Cardiac muscle cell (in vitro differentiated cells and primary cell): ENCODE results near the gene WDFY3. TPM values are rescaled to one million over a fixed set of nuclear protein-coding genes. Genes with fewer than 3 reads are reported as not detected.

Experiments
- DNase-seq, 2 donors: peaks; one replicate each; pipeline versions ENCODE4 v3.0.0 to v3.0.0-alpha.2; 2010 to 2017; ENCODE audit warnings: low read depth in 1 of 2, low spot score in 1 of 2
- H3K27ac ChIP-seq: fragments of 200-600 bp; sonication (generic); 2 replicates; pipeline ENCODE4 v1.5.1; 2016
- H3K27me3 ChIP-seq: fragments of 200-600 bp; sonication (generic); 2 replicates; pipeline ENCODE4 v1.6.0; 2016; ENCODE audit warnings: control low read depth
- H3K36me3 ChIP-seq: fragments of 200-600 bp; sonication (generic); 2 replicates; pipeline ENCODE4 v1.5.1; 2016; ENCODE audit warnings: control low read depth
- H3K4me1 ChIP-seq: fragments of 200-600 bp; sonication (generic); 2 replicates; pipeline ENCODE4 v1.8.1; 2017; ENCODE audit warnings: low read depth, mild to moderate bottlenecking, mixed run types
- H3K4me3 ChIP-seq: fragments of 200-600 bp; sonication (generic); 2 replicates; pipeline ENCODE4 v1.5.1; 2016; ENCODE audit warnings: mild to moderate bottlenecking
- H3K9me3 ChIP-seq: fragments of 200-600 bp; sonication (generic); 2 replicates; pipeline ENCODE4 v1.5.1; 2017; ENCODE audit warnings: low read depth, mild to moderate bottlenecking, control low read depth
- polyA plus RNA-seq: library from polyadenylated mRNA; unstranded; fragments of >200 nt; fragmentation: Nextera tagmentation; extraction: Ambion mirVana; gene quantifications from 2 replicates; pipeline ENCODE4 v1.2.1, GENCODE V29; 2016
- total RNA-seq: library from RNA; depleted of rRNA; stranded (reverse); fragments of >200 nt; gene quantifications from 2 replicates; pipeline ENCODE4 v1.2.3, GENCODE V29; 2016
- TF ChIP-seq, protein P1 (sequence below): IDR thresholded peaks from 2 replicates; pipeline ENCODE4 v1.5.1; 2012; ENCODE audit warnings: low read depth, mild to moderate bottlenecking, low read length

The WDFY3 gene
- total and polyA plus RNA-seq, 2 experiments from 2014 or later, result 9.6 to 59.0 TPM

DNA sequence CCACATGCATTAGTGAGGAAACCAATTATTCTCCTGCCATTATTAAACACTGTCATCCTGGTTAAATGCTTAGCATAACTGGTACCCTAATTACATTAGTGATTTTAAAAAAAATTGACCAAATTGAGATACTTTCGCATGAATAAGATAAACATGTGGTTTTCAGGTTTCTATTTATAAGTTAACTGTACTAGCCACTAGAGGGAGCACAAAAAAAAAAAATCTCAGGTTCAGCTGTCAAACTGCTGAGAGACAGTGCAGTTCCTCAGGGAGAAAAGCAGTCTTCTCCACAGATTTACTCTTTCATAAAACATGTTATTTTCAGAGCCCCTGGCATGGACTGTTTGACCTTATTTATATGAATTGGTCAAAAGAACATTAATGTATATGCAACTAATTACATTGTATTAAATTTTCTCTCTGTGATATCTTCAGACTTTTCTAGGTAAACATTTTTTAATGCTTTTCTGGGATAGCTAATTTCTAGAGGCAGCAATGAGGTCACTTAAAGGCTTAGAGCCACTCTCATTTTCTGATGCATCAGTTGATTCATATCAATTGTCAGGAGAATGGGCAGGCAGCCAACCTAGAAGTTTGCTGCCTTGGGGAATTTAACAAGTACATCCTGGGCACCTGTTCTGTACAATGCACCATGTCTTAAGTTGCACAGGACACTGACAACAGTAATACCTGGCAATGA lies 216.1 kb downstream of the WDFY3 start:
- peaks cover 3% of the 10 kb centered on the region for H3K4me1 ChIP-seq
- DNase-seq, result peak; percentile 66 to 69
- no peaks in the 10 kb centered on the region for H3K9me3 ChIP-seq
- TF ChIP-seq, protein P1, sequence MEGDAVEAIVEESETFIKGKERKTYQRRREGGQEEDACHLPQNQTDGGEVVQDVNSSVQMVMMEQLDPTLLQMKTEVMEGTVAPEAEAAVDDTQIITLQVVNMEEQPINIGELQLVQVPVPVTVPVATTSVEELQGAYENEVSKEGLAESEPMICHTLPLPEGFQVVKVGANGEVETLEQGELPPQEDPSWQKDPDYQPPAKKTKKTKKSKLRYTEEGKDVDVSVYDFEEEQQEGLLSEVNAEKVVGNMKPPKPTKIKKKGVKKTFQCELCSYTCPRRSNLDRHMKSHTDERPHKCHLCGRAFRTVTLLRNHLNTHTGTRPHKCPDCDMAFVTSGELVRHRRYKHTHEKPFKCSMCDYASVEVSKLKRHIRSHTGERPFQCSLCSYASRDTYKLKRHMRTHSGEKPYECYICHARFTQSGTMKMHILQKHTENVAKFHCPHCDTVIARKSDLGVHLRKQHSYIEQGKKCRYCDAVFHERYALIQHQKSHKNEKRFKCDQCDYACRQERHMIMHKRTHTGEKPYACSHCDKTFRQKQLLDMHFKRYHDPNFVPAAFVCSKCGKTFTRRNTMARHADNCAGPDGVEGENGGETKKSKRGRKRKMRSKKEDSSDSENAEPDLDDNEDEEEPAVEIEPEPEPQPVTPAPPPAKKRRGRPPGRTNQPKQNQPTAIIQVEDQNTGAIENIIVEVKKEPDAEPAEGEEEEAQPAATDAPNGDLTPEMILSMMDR, result peak; percentile 55
- no peak overlapping the region for H3K27ac ChIP-seq
- H3K4me3 ChIP-seq, result no peak overlapping the region
- peaks cover 40% of the 10 kb centered on the region for H3K36me3 ChIP-seq
- H3K27me3 ChIP-seq, result no peaks in the 10 kb centered on the region

DNA sequence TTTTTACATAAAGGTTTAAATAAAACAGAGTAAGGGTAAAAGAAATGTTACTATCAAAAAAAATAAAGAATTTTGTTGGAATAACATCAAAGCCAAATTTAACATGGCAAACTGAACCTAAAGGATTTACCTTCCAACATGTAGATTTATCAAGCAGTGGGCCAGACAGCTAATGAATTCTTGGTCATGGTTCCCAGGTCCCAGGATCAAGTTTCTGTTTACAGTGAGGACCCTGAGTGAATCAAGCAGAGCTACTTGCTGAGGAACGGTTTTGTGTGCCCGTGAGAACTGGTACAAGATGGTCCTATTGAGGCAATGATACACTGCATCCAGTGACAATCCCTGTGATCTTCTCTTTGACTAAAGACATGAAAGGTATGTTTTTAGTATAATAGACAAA lies 226.4 kb downstream of the WDFY3 start:
- no peaks in the 10 kb centered on the region for H3K9me3 ChIP-seq
- H3K27me3 ChIP-seq, result no peaks in the 10 kb centered on the region
- H3K4me3 ChIP-seq, result no peak overlapping the region
- peaks cover 41% of the 10 kb centered on the region for H3K36me3 ChIP-seq
- no peak for DNase-seq
- TF ChIP-seq, protein P1, result no peak
- H3K27ac ChIP-seq, result no peak overlapping the region
- H3K4me1 ChIP-seq, result peaks cover 19% of the 10 kb centered on the region

DNA sequence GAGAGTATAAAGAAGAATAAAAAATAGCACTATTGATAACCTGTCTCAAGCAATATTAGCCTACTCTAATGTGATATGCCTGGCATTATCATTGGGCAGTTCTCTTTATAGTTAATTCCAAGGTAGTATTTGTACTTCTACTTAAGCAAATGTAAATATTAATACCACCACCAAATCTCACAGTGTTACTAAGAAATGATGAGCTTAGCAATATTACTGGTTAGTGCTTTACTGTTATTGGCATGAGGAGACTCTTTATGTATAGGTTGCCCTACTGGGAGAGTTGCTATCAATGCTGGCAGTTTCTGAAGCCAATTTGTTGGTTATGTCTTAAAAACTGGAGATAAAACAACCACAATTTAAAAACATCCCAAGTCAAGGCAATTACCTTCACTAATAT lies 227.9 kb downstream of the WDFY3 start:
- TF ChIP-seq, protein P1, result no peak
- Histone ChIP-seq H3K9me3 (no peaks in the 10 kb centered on the region), H3K4me3 (no peak overlapping the region), H3K36me3 (peaks cover 40% of the 10 kb centered on the region), H3K27ac (no peak overlapping the region), H3K27me3 (no peaks in the 10 kb centered on the region), H3K4me1 (peaks cover 34% of the 10 kb centered on the region)
- DNase-seq, result no peak

DNA sequence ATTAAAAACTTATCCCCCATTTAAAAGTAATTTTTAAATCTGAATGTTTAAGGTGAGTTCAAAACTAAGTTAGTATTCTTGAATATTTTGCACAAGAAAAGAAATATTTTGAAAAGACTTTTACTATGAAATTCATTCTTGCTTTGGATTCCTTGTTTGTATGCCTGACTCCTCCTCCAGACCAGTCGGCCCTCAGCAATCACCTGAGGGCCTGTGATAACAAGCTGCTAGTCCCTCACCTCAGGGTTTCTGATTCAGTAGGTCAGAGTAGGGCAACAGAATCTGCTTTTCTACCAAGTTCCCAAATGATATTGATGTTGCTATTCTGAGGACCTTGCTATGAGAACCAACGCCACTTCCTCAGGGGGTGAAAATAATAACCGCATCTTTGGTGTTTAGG lies 228.8 kb downstream of the WDFY3 start:
- H3K27ac ChIP-seq, result peak overlapping the region; percentile 67
- no peaks in the 10 kb centered on the region for H3K27me3 ChIP-seq
- peaks cover 39% of the 10 kb centered on the region for H3K4me1 ChIP-seq
- no peak overlapping the region for H3K4me3 ChIP-seq
- DNase-seq, result peak in 1 of 2 donors; percentile 37
- peaks cover 30% of the 10 kb centered on the region for H3K36me3 ChIP-seq
- H3K9me3 ChIP-seq, result no peaks in the 10 kb centered on the region
- TF ChIP-seq, protein P1, result no peak

DNA sequence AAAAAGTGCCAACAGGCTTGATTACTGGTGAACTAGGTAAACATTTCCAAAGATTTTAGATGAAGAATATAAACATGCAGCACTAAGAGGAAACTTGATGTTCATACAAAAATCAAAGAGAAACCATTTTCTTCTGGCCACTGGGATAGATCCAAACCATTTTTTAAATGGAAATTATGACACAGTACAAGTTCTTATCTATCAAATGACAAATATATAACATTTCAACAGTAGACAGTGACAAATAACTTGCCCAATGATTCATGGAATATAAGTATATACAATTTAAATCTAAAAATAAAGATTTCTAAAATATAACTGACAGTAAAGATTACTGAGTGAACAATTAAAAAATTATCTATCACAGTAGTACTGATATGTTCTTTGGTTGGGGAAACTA lies 232.5 kb downstream of the WDFY3 start:
- no peak for DNase-seq
- Histone ChIP-seq H3K36me3 (peaks cover 23% of the 10 kb centered on the region), H3K9me3 (no peaks in the 10 kb centered on the region), H3K27me3 (no peaks in the 10 kb centered on the region), H3K4me1 (peaks cover 44% of the 10 kb centered on the region), H3K27ac (peak overlapping the region; percentile 65), H3K4me3 (no peak overlapping the region)
- TF ChIP-seq, protein P1, result no peak
